Left forelimb (tissue), 1 donor: ENCODE results near the gene MYO1H.

Experiments
- DNase-seq: peaks from one replicate; pipeline ENCODE4 v3.0.0-alpha.2; 2018; ENCODE audit warnings: low spot score

Gene MYO1H

GRCh38 chr12:109493938-109494337, 146.2 kb downstream of the MYO1H start:
- no peak for DNase-seq

DNA sequence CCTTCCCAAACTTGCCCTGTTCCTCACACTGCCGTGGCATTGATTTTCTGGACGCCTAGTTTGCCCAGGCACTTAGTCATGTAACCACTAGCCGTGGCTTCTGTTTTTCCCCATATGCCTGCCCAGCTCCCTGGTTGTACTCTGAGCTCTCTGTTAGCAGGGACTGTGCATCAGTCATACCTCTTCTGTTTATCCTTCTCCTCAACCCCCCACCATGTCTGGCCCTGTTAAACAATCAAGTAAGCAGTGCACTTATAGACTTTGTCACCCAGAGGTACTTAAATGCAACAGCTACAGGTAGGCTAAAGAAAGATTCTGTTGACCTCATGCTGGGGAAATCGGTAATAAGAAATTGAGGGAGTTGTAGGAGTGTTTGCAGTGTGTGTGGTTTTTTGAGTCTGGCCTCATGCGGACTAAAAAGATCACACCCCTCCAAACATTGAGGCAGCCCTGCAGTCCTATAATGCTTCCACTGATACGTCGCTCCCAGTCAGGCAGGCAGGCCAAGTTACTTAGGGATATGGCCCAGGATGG, 146.7 kb downstream of the MYO1H start:
- DNase-seq, result no peak

GRCh38 chr12:109495012-109495411, 147.3 kb downstream of the MYO1H start:
- no peak for DNase-seq

- DNase-seq, result no peak
These were observed 148.6 kb downstream of the MYO1H start for GRCh38 chr12:109496306-109496705.

- DNase-seq, result no peak
These were observed 150.0 kb downstream of the MYO1H start for GRCh38 chr12:109497675-109498074.
